ENCODE results near the gene DRAXIN. TPM values are rescaled to one million over a fixed set of nuclear protein-coding genes. Genes with fewer than 3 reads are reported as not detected.

Gene DRAXIN
- total RNA-seq, 1 donor from 2014 or later, result 1.4 TPM

- Mint-ChIP-seq H3K36me3 (peaks cover 20% of the 10 kb centered on the region), H3K27ac (no peak overlapping the region), H3K9me3 (no peaks in the 10 kb centered on the region), H3K27me3 (ENCODE audit: low read depth) (peaks cover 2% of the 10 kb centered on the region), H3K4me1 (peaks cover 7% of the 10 kb centered on the region), H3K4me3 (no peak overlapping the region)
- no peak for DNase-seq (ENCODE audit: low spot score in 2 of 2, unreplicated experiment in 2 of 2)
- TF ChIP-seq CTCF (IDR thresholded peaks at IDR 0.05; ENCODE audit: unreplicated experiment), result no peak
These were observed 31.8 kb upstream of the DRAXIN start for GRCh38 chr1:11659748-11660147.

DNA sequence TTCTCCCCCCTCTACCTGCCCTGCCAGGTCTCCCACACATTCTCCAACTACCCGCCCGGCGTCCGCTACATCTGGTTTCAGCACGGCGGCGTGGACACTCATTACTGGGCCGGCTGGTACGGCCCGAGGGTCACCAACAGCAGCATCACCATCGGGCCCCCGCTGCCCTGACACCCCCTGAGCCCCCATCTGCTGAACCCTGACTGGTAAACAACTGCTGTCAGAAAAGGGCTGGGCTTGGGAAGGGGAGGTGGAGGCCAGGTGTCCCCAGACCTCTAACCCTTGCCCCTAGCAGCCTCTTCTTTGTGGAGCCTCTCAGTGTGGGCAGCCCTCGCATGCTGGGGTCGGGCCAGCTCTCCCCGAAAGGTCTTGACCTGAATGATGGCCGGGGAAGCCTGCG lies 30.4 kb upstream of the DRAXIN start:
- no peak overlapping the region for H3K4me3 Mint-ChIP-seq
- peaks cover 2% of the 10 kb centered on the region for H3K27me3 Mint-ChIP-seq (ENCODE audit: low read depth)
- H3K4me1 Mint-ChIP-seq, result no peaks in the 10 kb centered on the region
- H3K36me3 Mint-ChIP-seq, result peaks cover 20% of the 10 kb centered on the region
- no peaks in the 10 kb centered on the region for H3K9me3 Mint-ChIP-seq
- no peak for DNase-seq (ENCODE audit: low spot score in 2 of 2, unreplicated experiment in 2 of 2)
- no peak for TF ChIP-seq CTCF (IDR thresholded peaks at IDR 0.05; ENCODE audit: unreplicated experiment)
- no peak overlapping the region for H3K27ac Mint-ChIP-seq

DNA sequence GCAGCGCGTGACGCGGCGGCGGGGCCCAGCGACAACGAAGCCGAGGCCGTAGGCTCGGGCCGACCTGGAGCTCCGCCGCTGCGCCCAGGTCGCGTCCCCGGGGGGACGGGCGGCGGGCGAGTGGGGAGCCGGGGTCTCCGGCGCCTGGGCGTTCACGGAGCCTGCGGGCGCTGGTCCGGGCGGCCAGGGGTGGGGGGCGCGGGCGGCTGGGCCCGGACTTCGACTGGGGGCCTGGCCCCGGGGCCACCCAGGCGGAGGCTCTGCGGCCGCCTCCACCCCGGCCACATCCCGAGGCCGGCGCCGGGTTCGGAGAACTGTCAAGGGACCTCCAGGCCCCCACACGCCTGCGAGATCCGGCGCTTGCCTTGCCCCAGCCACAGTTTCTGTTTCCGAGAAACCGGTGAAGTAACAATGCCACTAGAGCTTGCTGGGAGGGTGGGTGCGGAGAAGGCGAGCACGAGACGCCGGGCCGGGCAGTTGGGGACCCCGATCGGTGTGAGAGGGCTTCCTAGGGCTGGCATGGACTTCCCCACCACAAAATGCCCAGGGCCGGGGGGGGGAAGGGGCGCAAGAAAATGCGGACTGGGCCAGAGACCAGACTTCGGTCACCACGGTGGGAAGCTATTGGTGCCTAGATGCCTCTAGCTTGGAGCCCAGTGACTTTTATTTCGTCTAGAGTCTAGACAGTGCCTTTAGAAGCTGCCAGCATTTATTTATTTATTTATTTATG lies 27.0 kb upstream of the DRAXIN start:
- no peak for TF ChIP-seq CTCF (IDR thresholded peaks at IDR 0.05; ENCODE audit: unreplicated experiment)
- H3K4me1 Mint-ChIP-seq, result no peaks in the 10 kb centered on the region
- peaks cover 22% of the 10 kb centered on the region for H3K36me3 Mint-ChIP-seq
- no peaks in the 10 kb centered on the region for H3K9me3 Mint-ChIP-seq
- DNase-seq (ENCODE audit: low spot score in 2 of 2, unreplicated experiment in 2 of 2), result no peak
- no peak overlapping the region for H3K27ac Mint-ChIP-seq
- H3K4me3 Mint-ChIP-seq, result peak overlapping the region; percentile 68
- peaks cover 2% of the 10 kb centered on the region for H3K27me3 Mint-ChIP-seq (ENCODE audit: low read depth)

DNA sequence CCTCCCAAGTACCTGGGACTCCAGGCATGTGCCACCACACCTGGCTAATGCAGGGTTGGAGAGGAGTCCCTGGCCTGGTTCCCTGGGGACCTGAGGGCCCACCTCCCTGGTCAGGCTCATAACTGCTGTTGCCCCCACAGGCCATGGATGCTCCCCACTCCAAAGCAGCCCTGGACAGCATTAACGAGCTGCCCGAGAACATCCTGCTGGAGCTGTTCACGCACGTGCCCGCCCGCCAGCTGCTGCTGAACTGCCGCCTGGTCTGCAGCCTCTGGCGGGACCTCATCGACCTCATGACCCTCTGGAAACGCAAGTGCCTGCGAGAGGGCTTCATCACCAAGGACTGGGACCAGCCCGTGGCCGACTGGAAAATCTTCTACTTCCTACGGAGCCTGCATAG lies 23.0 kb upstream of the DRAXIN start:
- peaks cover 6% of the 10 kb centered on the region for H3K36me3 Mint-ChIP-seq
- no peaks in the 10 kb centered on the region for H3K27me3 Mint-ChIP-seq (ENCODE audit: low read depth)
- H3K9me3 Mint-ChIP-seq, result no peaks in the 10 kb centered on the region
- no peak for TF ChIP-seq CTCF (IDR thresholded peaks at IDR 0.05; ENCODE audit: unreplicated experiment)
- H3K4me1 Mint-ChIP-seq, result no peaks in the 10 kb centered on the region
- no peak overlapping the region for H3K27ac Mint-ChIP-seq
- no peak for DNase-seq (ENCODE audit: low spot score in 2 of 2, unreplicated experiment in 2 of 2)
- H3K4me3 Mint-ChIP-seq, result no peak overlapping the region

GRCh38 chr1:11670747-11671146 lies 20.8 kb upstream of the DRAXIN start:
- TF ChIP-seq CTCF (IDR thresholded peaks at IDR 0.05; ENCODE audit: unreplicated experiment), result no peak
- no peak overlapping the region for H3K4me3 Mint-ChIP-seq
- H3K27me3 Mint-ChIP-seq (ENCODE audit: low read depth), result no peaks in the 10 kb centered on the region
- no peaks in the 10 kb centered on the region for H3K9me3 Mint-ChIP-seq
- no peak for DNase-seq (ENCODE audit: low spot score in 2 of 2, unreplicated experiment in 2 of 2)
- H3K27ac Mint-ChIP-seq, result no peak overlapping the region
- no peaks in the 10 kb centered on the region for H3K4me1 Mint-ChIP-seq
- H3K36me3 Mint-ChIP-seq, result peaks cover 6% of the 10 kb centered on the region

DNA sequence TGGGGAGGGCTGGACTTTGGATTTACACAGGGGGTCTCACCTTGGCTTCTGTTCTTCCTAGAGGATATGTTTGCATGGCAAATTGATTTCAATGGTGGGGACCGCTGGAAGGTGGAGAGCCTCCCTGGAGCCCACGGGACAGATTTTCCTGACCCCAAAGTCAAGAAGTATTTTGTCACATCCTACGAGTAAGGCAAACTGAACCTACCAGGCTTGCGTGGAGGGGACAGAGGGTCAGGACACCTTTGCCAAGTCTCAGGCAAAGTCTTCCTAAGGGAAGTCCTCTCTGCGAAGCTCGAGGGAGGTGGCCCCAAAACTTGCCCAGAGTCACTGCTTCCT lies 20.3 kb upstream of the DRAXIN start:
- Mint-ChIP-seq H3K9me3 (no peaks in the 10 kb centered on the region), H3K36me3 (peaks cover 6% of the 10 kb centered on the region), H3K4me3 (no peak overlapping the region), H3K4me1 (no peaks in the 10 kb centered on the region), H3K27ac (no peak overlapping the region), H3K27me3 (ENCODE audit: low read depth) (no peaks in the 10 kb centered on the region)
- no peak for TF ChIP-seq CTCF (IDR thresholded peaks at IDR 0.05; ENCODE audit: unreplicated experiment)
- no peak for DNase-seq (ENCODE audit: low spot score in 2 of 2, unreplicated experiment in 2 of 2)

Measured in mesothelial cell of epicardium (in vitro differentiated cells).